ENCODE data around the gene KLHL26.

DNA sequence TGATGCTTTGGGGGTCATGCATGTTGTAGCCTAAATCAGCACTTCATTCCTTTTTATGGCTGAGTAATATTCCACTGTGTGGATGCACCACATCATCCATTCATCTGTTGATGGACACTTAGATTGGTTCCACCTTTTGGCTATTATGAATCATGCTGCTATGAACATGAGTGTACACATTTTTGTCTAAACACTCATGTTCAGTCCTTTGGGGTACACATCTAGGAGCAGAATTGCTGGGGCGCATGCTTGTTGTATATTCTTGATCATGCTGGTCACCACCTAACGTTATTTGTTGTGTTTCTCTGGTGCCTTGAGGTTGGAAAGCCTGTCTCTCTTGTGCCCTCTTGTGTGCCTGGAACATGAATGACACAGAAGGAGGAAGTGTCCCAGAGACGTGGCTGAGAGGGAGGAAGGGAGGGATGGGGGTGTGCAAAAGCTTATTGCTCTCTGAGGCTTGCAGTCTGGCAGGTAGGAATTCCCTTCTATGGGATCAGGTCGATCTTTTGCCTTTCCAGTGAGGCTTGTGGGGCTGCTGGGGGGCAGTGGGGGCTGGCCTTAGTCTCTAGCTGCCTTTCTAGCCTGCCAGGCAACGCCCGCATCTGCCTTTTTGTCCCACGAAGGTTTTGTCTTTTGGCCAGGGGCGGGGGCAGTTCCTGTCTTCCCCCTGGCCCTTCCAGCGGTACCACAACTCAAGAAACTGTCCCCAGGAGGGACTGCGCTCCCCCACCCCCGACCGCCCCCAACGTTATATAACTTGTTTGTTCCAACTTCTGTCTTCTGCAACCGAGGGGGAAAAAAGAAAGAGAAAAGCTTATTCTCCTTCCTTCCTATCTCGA lies 7.6 kb downstream of the KLHL26 start:
- no peak for TF ChIP-seq ASH1L (IDR thresholded peaks at IDR 0.05; ENCODE audit: borderline replicate concordance, low read depth, partially characterized antibody)
- no peak for TF ChIP-seq RB1 (IDR thresholded peaks at IDR 0.05; ENCODE audit: low read depth)
